Calu3 (cell line): Measurements from ENCODE around the gene GPI. TPM values are rescaled to one million over a fixed set of nuclear protein-coding genes. Genes with fewer than 3 reads are reported as not detected.

Source experiments
- BruUV-seq: library from RNA; stranded (reverse); fragments of 400-500 nt; replicated peaks from 2 replicates; lab custom pipeline; 2021; lab: Mats Ljungman, UMichigan
- CTCF ChIA-PET: fragments of 300-600 bp; sonication (Branson Sonifier 250); formaldehyde crosslinking; loops from one replicate; lab custom pipeline; 2022; ENCODE audit warnings: antibody characterized with exemption; lab: Charles Lee
- DNase-seq: peaks from one replicate; pipeline ENCODE4 v3.0.0; 2022
- H3K27ac Mint-ChIP-seq: one replicate; pipeline ENCODE4 v1.8.0; 2022; ENCODE audit warnings: mixed read lengths; ENCODE audit not compliant: unreplicated experiment
- H3K27me3 Mint-ChIP-seq: one replicate; pipeline ENCODE4 v1.8.0; 2022; ENCODE audit warnings: mixed read lengths; ENCODE audit not compliant: unreplicated experiment
- H3K36me3 Mint-ChIP-seq: one replicate; pipeline ENCODE4 v1.8.0; 2022; ENCODE audit warnings: mild to moderate bottlenecking, moderate library complexity, mixed read lengths; ENCODE audit not compliant: insufficient read depth, unreplicated experiment
- H3K4me1 Mint-ChIP-seq: one replicate; pipeline ENCODE4 v1.8.0; 2022; ENCODE audit warnings: mild to moderate bottlenecking, low read depth, mixed read lengths; ENCODE audit not compliant: unreplicated experiment
- H3K4me3 Mint-ChIP-seq: one replicate; pipeline ENCODE4 v1.8.0; 2022; ENCODE audit warnings: mild to moderate bottlenecking, low read depth, moderate library complexity, mixed read lengths; ENCODE audit not compliant: unreplicated experiment
- H3K9me3 Mint-ChIP-seq: one replicate; pipeline ENCODE4 v1.8.0; 2022; ENCODE audit warnings: low read depth, mixed read lengths; ENCODE audit not compliant: unreplicated experiment
- CTCF ChIP-seq: fragments of 200-600 bp; IDR thresholded peaks from one replicate; pipeline ENCODE4 v1.8.0; 2022; ENCODE audit warnings: antibody characterized with exemption; ENCODE audit not compliant: unreplicated experiment
- intact Hi-C: fragments of 100-400 bp; cut with micrococcal nuclease; formaldehyde crosslinking; loops from one replicate; pipeline ENCODE4 v1.10.0; 2022; ENCODE audit not compliant: unreplicated experiment
- total RNA-seq: library from RNA; stranded (reverse); gene quantifications from 2 replicates; pipeline ENCODE4 v1.2.3, GENCODE V29; 2022

GPI gene
- total RNA-seq, 1 experiment from 2014 or later: 375 TPM

DNA sequence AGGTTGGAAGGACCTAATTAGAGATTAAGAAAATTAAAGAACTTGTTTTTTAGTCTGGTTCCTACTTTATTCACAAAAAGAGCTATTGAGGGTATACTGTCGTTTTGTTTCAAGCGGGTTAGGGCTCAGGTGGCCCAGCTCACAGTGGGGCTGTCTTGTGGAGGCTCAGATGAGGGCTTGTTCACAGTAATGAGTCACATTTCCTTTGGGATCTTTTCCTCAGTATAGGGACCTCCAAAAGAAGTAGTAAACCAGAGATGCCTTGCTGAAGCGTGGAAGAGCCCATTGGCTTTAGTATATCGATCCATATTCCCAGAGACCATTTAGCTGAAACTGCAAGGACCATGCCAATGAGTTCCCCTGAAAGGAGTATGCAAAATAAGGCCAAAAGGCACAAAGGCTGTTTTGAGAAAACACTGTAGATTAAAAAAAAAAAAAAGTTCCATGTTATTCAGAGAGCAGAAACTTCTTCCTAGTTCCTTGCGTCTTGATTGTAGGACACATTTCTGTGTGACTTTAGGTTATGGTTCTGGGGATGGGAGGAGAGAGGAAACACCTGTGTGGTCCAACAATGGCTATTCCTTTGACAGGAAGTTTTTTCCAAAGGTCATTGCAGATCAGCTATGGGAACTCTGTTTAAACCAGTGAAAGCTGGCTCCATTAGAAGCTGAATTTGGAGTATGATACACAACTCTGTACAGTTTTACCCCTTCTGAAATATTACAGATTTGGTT lies 32.8 kb upstream of the GPI start:
- Mint-ChIP-seq H3K36me3 (peaks cover 27% of the 10 kb centered on the region), H3K4me1 (peaks cover 5% of the 10 kb centered on the region), H3K27me3 (no peaks in the 10 kb centered on the region), H3K9me3 (no peaks in the 10 kb centered on the region), H3K4me3 (no peak overlapping the region), H3K27ac (no peak overlapping the region)
- intact Hi-C loops: no loop called here
- DNase-seq: no peak
- BruUV-seq: no TSS peak
- TF ChIP-seq CTCF: no peak
- CTCF ChIA-PET: interaction anchor here (0.7 kb wide), 1 partner anchor 64 kb away, joined by 3 read pairs; no protein-coding TSS in a partner anchor

DNA sequence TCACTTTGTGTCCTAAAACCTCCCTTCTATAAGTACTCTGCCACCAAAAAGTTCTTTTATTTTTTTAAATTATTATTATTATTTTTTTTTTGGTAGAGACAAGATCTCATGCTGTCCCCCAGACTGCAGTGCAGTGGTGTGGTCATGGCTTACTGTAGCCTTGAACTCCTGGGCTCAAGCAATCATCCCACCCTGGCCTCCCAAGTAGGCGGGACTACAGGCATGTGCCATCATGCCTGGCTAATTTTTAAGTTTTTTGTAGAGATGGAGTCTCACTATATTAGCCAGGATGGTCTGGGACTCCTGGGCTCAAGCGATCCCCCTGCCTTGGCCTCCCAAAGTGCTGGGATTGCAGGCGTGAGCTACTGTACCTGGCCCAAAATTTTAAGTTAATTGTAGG lies 29.1 kb upstream of the GPI start:
- TF ChIP-seq CTCF: no peak
- no TSS peak for BruUV-seq
- DNase-seq: no peak
- Mint-ChIP-seq H3K36me3 (peaks cover 22% of the 10 kb centered on the region), H3K4me3 (no peak overlapping the region), H3K27me3 (no peaks in the 10 kb centered on the region), H3K4me1 (peaks cover 7% of the 10 kb centered on the region), H3K9me3 (no peaks in the 10 kb centered on the region), H3K27ac (no peak overlapping the region)
- CTCF ChIA-PET: interaction anchor here (0.7 to 1.2 kb wide), 3 partner anchors 10 to 103 kb away, joined by 4 to 5 read pairs (median 4); no protein-coding TSS in a partner anchor
- intact Hi-C loops: loop anchor here (1.0 kb wide), 1 partner anchor 95 kb away; no protein-coding TSS in a partner anchor

DNA sequence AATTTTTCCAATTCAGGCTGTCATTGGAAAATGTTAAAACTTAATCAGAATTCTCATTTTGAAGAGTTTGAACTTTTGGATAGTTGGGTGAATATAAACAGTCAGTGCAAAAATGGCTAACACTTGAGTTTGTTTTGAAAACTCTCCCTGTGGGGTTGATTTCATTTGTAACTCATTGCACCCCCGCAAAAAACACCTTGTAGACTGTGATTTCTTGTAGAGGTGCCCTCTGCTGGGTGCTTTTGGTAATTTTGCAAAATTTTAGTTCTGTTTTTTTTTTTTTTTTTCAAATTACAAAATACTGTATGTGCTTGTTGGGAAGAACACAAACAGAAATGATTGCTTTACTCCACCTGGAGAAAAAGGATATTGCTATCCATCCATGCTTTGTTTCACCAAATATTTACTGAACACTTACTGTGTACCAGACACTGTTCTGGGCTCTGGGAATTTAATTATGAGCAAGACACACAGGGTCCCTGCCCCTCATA lies 28.2 kb upstream of the GPI start:
- Mint-ChIP-seq H3K4me3 (no peak overlapping the region), H3K36me3 (peaks cover 22% of the 10 kb centered on the region), H3K4me1 (peaks cover 7% of the 10 kb centered on the region), H3K9me3 (no peaks in the 10 kb centered on the region), H3K27ac (no peak overlapping the region), H3K27me3 (no peaks in the 10 kb centered on the region)
- no TSS peak for BruUV-seq
- peak; percentile 68 for TF ChIP-seq CTCF
- CTCF ChIA-PET: interaction anchor here (0.6 to 1.2 kb wide), 3 partner anchors 9 to 267 kb away, joined by 3 to 5 read pairs (median 4); no protein-coding TSS in a partner anchor
- peak; percentile 36 for DNase-seq
- intact Hi-C loops: loop anchor here (1.0 kb wide), 1 partner anchor 96 kb away; no protein-coding TSS in a partner anchor

DNA sequence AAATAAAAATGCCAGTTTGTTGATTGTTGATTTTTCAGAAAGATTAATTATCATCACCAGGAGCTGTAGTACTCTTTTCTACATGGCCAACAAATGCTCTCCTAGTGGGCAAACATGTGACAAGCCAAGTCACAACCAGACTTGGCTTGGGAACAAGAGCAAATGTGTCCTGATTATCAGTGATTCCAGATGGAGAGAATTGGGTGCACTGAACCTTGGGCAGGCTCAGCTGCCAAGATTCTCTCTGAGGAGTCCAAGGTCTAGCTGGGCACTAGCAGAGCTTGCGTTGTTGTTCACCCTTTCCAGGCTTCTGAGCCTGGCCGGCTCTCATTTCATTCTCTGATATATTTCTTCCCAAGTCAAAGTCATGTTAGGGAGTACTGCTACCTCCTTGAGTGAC lies 27.3 kb upstream of the GPI start:
- CTCF ChIA-PET: interaction anchor here (0.6 to 1.2 kb wide), 2 partner anchors 13 to 268 kb away, joined by 3 read pairs; no protein-coding TSS in a partner anchor
- intact Hi-C loops: no loop called here
- TF ChIP-seq CTCF: no peak
- Mint-ChIP-seq H3K36me3 (peaks cover 22% of the 10 kb centered on the region), H3K27me3 (no peaks in the 10 kb centered on the region), H3K4me3 (no peak overlapping the region), H3K9me3 (no peaks in the 10 kb centered on the region), H3K27ac (no peak overlapping the region), H3K4me1 (peaks cover 7% of the 10 kb centered on the region)
- no TSS peak for BruUV-seq
- no peak for DNase-seq
